SIG-M5 treated with dmso at 0.1 percent for 504 hours (cell line): ENCODE results near the gene USP22.
A peak's percentile ranks its signal among the peaks of the same experiment; 100 is the strongest.

Experiments
- DNase-seq: peaks from one replicate; lab custom pipeline; 2025; ENCODE audit not compliant: unreplicated experiment; lab: John Stamatoyannopoulos, UW

The USP22 gene

GRCh38 chr17:21021208-21021803 lies 21.5 kb downstream of the USP22 start:
- DNase-seq: no peak

DNA sequence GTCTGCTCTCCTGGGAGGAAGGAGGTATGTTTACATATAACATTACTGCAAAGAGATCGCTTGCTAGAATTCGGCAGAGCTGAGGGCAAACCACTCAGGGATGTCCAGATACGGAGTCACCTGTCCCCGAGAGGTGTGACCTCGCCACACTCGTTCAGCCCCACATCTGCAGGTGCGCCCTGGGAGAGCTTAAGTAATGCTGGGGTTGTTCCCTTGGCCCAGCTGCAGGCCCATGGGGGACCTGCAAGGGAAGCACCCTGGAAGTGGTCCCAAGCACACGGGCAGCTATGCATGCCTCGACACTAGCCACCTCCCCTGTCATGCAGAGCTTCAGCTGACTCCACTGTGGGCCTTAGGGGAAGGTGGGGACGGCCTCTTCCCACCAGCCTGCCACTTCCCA lies 22.2 kb downstream of the USP22 start:
- DNase-seq: no peak

DNA sequence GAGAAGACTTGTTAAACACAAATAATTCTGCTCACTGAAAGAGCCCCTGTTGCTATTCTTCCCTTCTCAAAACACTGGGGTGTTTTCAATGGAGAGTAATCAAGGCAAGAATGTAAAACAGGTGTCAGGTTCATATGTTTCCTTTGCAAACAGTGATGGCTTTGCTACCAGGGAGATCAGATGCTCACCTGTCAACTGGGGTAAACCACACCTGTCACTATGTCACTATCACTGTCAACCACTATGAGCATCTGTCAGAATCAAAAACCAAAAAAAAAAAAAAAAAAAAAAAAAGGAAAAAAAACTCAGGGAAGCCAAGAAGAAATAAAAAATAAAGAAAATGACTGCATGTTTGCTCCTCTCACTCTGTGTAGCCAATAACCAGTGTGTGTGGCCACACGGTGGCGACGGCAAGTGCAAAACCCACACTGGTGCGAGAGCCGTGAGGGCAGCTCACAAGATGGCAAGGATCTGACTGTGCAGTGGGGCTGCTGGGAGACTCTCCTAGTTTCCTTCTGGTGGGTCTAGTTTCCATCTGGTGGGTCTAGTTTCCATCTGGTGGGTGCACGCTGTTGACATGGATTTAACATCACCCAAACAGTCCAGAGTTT lies 22.7 kb downstream of the USP22 start:
- DNase-seq: peak; percentile 21

GRCh38 chr17:21018894-21019293 lies 23.9 kb downstream of the USP22 start:
- DNase-seq: no peak

GRCh38 chr17:21017861-21018260 lies 24.9 kb downstream of the USP22 start:
- DNase-seq: no peak

- no peak for DNase-seq
These were observed 25.6 kb downstream of the USP22 start for GRCh38 chr17:21017256-21017655.

GRCh38 chr17:21016826-21017225 lies 26.0 kb downstream of the USP22 start:
- no peak for DNase-seq

DNA sequence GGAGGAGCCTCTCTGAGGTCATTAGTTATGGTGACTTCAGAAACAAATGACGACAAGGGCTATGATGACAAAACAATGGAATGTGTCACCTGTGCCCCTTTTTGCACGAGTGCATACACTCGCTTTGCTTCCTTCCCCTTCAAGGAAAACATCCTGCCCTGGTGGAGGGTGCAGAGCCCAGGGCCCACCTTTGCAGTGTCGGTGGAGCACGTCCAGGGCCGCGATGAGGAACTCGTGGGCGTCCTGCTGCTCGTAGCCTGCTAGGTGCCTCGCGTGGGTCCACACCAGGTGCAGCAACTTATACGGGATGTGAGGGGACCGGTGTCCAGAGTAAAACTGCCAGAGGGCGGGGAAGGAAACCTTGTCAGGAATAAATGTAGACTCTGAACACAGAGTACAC lies 27.2 kb downstream of the USP22 start:
- no peak for DNase-seq

- DNase-seq: no peak
These were observed 28.3 kb downstream of the USP22 start for GRCh38 chr17:21014498-21014897.

DNA sequence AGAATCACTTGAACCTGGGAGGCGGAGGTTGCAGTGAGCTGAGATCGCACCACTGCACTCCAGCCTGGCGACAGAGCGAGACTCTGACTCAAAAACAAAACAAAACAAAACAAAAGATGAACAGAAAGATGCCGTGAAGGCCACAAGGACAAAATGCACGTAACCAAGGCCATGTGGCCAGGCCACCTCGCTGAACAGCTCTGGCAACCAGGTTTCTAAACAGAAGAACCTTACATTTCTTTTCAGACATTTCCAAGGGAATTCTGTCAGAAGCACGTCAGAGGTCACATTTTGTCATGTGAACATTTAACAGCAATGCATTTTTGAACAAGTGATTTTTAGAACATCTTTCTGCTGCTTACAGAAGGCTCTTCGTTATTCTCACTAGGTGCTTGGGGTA lies 28.8 kb downstream of the USP22 start:
- DNase-seq: no peak

- DNase-seq: no peak
These were observed 30.1 kb downstream of the USP22 start for GRCh38 chr17:21012736-21013135.

GRCh38 chr17:21010705-21011596 lies 31.9 kb downstream of the USP22 start:
- DNase-seq: no peak

DNA sequence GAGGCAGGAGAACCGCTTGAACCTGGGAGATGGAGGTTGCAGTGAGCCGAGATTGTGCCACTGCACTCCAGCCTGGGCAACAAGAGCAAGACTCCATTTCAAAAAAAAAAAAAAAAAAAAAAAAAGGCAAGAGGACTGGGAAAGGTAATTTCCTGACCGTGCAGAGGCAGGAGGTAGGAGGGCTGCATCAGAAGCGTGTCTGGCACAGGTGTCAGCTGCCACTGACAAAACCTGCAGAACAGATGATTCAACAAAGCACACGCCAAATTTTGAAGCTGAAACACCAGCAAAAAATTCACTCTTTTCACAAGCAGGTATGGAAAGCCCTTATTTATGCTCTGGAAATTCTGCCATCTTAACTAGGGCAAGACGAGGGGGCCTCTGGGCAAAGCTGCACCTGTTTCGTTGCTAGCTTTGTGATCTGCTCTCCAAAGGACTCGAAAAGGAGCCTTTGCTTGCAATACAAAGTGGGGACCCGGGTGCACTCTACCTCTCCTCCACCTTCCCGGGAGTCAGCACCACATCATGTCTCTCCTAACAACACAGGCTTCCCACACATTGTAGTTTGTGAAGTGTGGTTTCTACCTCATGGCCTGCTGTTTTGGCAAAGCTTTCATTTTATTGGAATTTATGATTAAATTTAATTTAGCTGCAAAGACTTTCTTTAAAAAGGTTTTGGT lies 33.7 kb downstream of the USP22 start:
- no peak for DNase-seq

GRCh38 chr17:21008160-21008915 lies 34.5 kb downstream of the USP22 start:
- no peak for DNase-seq

- no peak for DNase-seq
These were observed 35.2 kb downstream of the USP22 start for GRCh38 chr17:21007646-21008045.

- no peak for DNase-seq
These were observed 37.0 kb downstream of the USP22 start for GRCh38 chr17:21005803-21006202.

GRCh38 chr17:21005367-21005766 lies 37.4 kb downstream of the USP22 start:
- no peak for DNase-seq

GRCh38 chr17:21004016-21004930 lies 38.5 kb downstream of the USP22 start:
- no peak for DNase-seq

- no peak for DNase-seq
These were observed 39.7 kb downstream of the USP22 start for GRCh38 chr17:21003007-21003621.
